Endothelial cell (in vitro differentiated cells): ENCODE data around the gene NEFH. TPM values are rescaled to one million over a fixed set of nuclear protein-coding genes. Genes with fewer than 3 reads are reported as not detected.

ENCODE experiments used
- DNase-seq: peaks from one replicate; pipeline ENCODE4 v3.0.0; 2021; ENCODE audit warnings: low spot score
- H3K27ac Mint-ChIP-seq: one replicate; pipeline ENCODE4 v1.8.0; 2021; ENCODE audit warnings: mixed read lengths, inconsistent platforms; ENCODE audit not compliant: unreplicated experiment
- H3K27me3 Mint-ChIP-seq: one replicate; pipeline ENCODE4 v1.8.0; 2021; ENCODE audit warnings: mild to moderate bottlenecking, moderate library complexity, mixed read lengths, inconsistent platforms; ENCODE audit not compliant: unreplicated experiment
- H3K36me3 Mint-ChIP-seq: one replicate; pipeline ENCODE4 v1.8.0; 2021; ENCODE audit warnings: mild to moderate bottlenecking, low read depth, mixed read lengths, inconsistent platforms; ENCODE audit not compliant: unreplicated experiment
- H3K4me1 Mint-ChIP-seq: one replicate; pipeline ENCODE4 v1.8.0; 2021; ENCODE audit warnings: mild to moderate bottlenecking, mixed read lengths, inconsistent platforms; ENCODE audit not compliant: unreplicated experiment
- H3K4me3 Mint-ChIP-seq: one replicate; pipeline ENCODE4 v1.8.0; 2021; ENCODE audit warnings: mild to moderate bottlenecking, mixed read lengths, inconsistent platforms; ENCODE audit not compliant: unreplicated experiment
- H3K9me3 Mint-ChIP-seq: one replicate; pipeline ENCODE4 v1.8.0; 2021; ENCODE audit warnings: mixed read lengths, inconsistent platforms; ENCODE audit not compliant: unreplicated experiment
- total RNA-seq: library from RNA; stranded (reverse); fragmentation: NEBNext Ultra II Directional; extraction: Animal tissue kit (Norgen Biotek cat#: 25700); gene quantifications from one replicate; pipeline ENCODE4 v1.2.1, GENCODE V29; 2021; ENCODE audit not compliant: unreplicated experiment
- TF ChIP-seq, protein P1 (sequence below): fragments of 200-600 bp; sonication (generic); IDR thresholded peaks from one replicate; pipeline ENCODE4 v1.5.0; 2021; ENCODE audit warnings: antibody characterized with exemption; ENCODE audit not compliant: unreplicated experiment

The NEFH gene
- total RNA-seq, 1 donor from 2014 or later: 18.2 TPM

DNA sequence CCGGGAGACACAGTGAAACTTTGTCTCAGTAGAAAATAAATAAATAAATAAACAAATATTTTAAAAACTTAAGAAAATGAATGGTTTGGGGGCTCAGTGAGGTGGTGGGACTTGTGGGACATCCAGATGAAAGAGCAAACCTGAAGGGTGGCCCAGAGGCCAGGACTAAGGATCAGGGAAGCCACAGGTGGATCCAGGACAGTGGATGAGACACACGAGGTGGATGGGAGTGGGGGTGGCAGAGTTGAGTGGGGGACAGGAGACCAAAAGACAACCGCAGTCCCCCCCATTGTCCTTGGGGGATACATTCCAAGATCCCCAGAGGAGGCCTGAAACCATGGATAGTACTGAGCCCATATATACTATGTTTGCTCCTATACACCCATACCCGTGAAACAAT, 34.5 kb upstream of the NEFH start:
- Mint-ChIP-seq H3K4me3 (no peak overlapping the region), H3K36me3 (no peaks in the 10 kb centered on the region), H3K9me3 (no peaks in the 10 kb centered on the region), H3K27ac (no peak overlapping the region), H3K27me3 (peaks cover 1% of the 10 kb centered on the region), H3K4me1 (peaks cover 2% of the 10 kb centered on the region)
- TF ChIP-seq, protein P1, sequence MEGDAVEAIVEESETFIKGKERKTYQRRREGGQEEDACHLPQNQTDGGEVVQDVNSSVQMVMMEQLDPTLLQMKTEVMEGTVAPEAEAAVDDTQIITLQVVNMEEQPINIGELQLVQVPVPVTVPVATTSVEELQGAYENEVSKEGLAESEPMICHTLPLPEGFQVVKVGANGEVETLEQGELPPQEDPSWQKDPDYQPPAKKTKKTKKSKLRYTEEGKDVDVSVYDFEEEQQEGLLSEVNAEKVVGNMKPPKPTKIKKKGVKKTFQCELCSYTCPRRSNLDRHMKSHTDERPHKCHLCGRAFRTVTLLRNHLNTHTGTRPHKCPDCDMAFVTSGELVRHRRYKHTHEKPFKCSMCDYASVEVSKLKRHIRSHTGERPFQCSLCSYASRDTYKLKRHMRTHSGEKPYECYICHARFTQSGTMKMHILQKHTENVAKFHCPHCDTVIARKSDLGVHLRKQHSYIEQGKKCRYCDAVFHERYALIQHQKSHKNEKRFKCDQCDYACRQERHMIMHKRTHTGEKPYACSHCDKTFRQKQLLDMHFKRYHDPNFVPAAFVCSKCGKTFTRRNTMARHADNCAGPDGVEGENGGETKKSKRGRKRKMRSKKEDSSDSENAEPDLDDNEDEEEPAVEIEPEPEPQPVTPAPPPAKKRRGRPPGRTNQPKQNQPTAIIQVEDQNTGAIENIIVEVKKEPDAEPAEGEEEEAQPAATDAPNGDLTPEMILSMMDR: no peak
- no peak for DNase-seq

DNA sequence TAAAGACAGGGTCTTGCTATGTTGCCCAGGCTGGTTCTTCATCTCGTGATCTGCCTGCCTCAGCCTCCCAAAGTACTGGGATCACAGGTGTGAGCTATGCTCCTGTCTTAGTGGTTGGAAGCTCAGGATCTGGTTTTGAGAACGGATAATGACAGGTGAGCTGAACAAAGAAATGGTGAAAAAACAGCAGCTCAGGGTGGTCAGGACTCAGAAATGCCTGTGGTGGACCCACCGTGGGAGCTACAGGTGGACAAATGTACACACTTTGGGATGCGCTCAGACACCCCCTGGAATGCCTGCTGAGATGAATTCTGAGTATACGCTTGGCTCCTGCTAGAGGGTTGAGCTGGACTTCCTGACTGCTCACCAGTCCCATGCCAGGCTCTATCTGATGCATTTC, 32.1 kb upstream of the NEFH start:
- Mint-ChIP-seq H3K36me3 (no peaks in the 10 kb centered on the region), H3K4me3 (no peak overlapping the region), H3K9me3 (no peaks in the 10 kb centered on the region), H3K27ac (no peak overlapping the region), H3K4me1 (peaks cover 2% of the 10 kb centered on the region), H3K27me3 (peaks cover 3% of the 10 kb centered on the region)
- TF ChIP-seq, protein P1: no peak
- DNase-seq: no peak

DNA sequence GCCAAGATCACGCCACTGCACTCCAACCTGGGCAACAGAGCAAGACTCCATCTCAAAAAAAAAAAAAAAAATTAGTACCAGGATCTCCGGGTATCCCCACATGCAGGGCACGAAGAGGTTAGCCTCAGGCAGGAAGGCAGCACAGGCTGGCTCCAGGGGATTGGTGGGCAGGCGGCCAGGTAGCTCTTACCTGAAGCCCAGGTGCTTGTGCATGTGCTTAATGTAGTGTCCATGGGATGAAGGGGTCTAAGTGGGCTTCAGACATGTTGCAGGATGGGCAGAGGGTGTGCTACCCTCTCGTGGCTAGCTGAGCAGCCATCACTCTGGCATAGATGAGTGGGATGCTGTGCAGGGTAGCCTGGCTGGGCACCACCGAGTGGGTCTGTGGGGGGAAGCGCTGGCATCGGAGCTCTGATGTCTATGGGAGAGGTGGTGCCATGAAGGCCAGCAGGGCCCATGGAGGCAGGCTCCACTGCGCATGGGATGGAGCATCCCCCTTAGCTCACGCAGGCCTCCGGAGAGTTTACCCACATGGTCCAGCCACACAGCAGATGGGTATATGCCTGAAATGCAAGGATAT, 30.6 kb upstream of the NEFH start:
- H3K9me3 Mint-ChIP-seq: no peaks in the 10 kb centered on the region
- H3K27ac Mint-ChIP-seq: no peak overlapping the region
- H3K4me3 Mint-ChIP-seq: no peak overlapping the region
- no peak for DNase-seq
- TF ChIP-seq, protein P1: no peak
- no peaks in the 10 kb centered on the region for H3K4me1 Mint-ChIP-seq
- no peaks in the 10 kb centered on the region for H3K36me3 Mint-ChIP-seq
- peaks cover 3% of the 10 kb centered on the region for H3K27me3 Mint-ChIP-seq

DNA sequence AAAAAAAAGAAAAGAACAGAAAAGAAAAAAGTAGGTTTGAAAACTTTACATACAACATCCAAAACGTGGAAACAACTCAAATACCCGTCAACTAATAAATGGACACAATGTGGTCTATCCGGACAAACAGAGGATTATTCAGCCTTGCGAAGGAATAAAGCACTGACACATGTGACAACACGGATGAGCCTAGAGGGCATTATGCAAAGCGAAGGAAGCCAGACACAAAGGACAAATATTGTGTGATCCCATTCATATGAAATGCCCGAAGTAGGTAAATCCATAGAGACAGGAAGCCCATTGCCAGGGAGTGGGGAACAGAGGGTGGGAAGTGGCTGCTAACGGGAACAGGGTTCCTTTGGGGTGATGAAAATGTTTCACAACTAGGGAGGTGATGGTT, 29.8 kb upstream of the NEFH start:
- peaks cover 3% of the 10 kb centered on the region for H3K27me3 Mint-ChIP-seq
- no peaks in the 10 kb centered on the region for H3K9me3 Mint-ChIP-seq
- no peak for DNase-seq
- TF ChIP-seq, protein P1: no peak
- H3K27ac Mint-ChIP-seq: no peak overlapping the region
- H3K4me1 Mint-ChIP-seq: no peaks in the 10 kb centered on the region
- H3K4me3 Mint-ChIP-seq: no peak overlapping the region
- no peaks in the 10 kb centered on the region for H3K36me3 Mint-ChIP-seq

DNA sequence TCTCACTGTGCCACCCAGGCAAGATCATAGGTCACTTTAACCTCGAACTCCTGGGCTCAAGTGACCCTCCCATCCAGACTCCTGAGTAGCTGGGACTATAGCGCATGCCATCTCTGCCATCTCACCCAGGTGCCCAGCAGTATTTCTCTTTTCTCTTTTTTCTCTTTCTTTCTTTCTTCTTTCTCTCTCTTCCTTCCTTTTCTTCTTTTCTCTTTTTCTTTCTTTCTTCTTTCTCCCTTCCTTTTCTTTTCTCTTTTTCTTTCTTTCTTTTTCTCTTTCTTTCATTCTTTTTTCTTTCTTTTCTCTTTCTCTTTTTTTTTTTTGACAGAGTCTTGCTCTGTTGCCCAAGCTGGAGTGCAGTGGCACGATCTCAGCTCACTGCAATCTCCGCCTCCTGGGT, 28.2 kb upstream of the NEFH start:
- no peaks in the 10 kb centered on the region for H3K36me3 Mint-ChIP-seq
- no peak overlapping the region for H3K4me3 Mint-ChIP-seq
- H3K9me3 Mint-ChIP-seq: no peaks in the 10 kb centered on the region
- no peak for DNase-seq
- no peak overlapping the region for H3K27ac Mint-ChIP-seq
- H3K27me3 Mint-ChIP-seq: peaks cover 3% of the 10 kb centered on the region
- TF ChIP-seq, protein P1: no peak
- H3K4me1 Mint-ChIP-seq: no peaks in the 10 kb centered on the region
